Pancreas (tissue), 10 donors: ENCODE data around the gene TRIM66. TPM values are rescaled to one million over a fixed set of nuclear protein-coding genes. Genes with fewer than 3 reads are reported as not detected.

ENCODE experiments used
- ATAC-seq, 4 donors: fragments of 200-7000 bp; cut with Tn5 transposase; one replicate each; pipeline versions ENCODE4 v1.8.0 to v1.9.1; 2020; ENCODE audit warnings: mild to moderate bottlenecking in 4 of 4, moderate library complexity in 4 of 4
- DNase-seq, 6 donors: peaks; one replicate each; pipeline ENCODE4 v3.0.0-alpha.2; 2020
- FAIRE-seq: peaks from 2 replicates; lab custom pipeline; 2012; peaks lifted over from hg19 to GRCh38; lab: Jason Lieb, UNC
- H3K27ac ChIP-seq, 4 donors: fragments of 200-600 bp; sonication (generic); 1 replicate in 3 of 4; 2 replicates in 1 of 4; pipeline versions ENCODE4 v1.5.0 to v1.8.0; 2020
- H3K27me3 ChIP-seq, 4 donors: fragments of 200-600 bp; one replicate each; pipeline ENCODE4 v1.8.0; 2021
- H3K36me3 ChIP-seq, 3 donors: fragments of 200-600 bp; sonication (generic) in 1 of 3; one replicate each; pipeline versions ENCODE4 v1.5.0 to v1.8.0; 2020 to 2021
- H3K4me1 ChIP-seq, 3 donors: fragments of 200-600 bp; one replicate each; pipeline ENCODE4 v1.8.0; 2021
- H3K4me3 ChIP-seq, 4 donors: fragments of 200-600 bp; sonication (generic) in 2 of 4; one replicate each; pipeline versions ENCODE4 v1.5.0 to v1.8.0; 2020 to 2021
- H3K9me3 ChIP-seq, 4 donors: fragments of 200-600 bp; one replicate each; pipeline ENCODE4 v1.8.0; 2021
- WGBS, 2 donors: extraction: QIAGEN DNeasy Blood & Tissue Kit; methylation state at CpG; one replicate each; pipeline ENCODE4 v1.1.7; 2013; 5-methylcytosine and 5-hydroxymethylcytosine counted together
- intact Hi-C, 3 donors: fragments of 100-400 bp; cut with DNase I; formaldehyde crosslinking; loops; one replicate each; pipeline versions ENCODE4 v1.11.1 to v1.14.2; 2022
- polyA plus RNA-seq, 2 donors: library from polyadenylated mRNA; stranded (reverse); fragments of 200-250 nt; gene quantifications; one replicate each; pipeline ENCODE4 v1.2.3, GENCODE V29; 2013
- total RNA-seq, 6 donors: library from RNA; stranded (reverse); fragmentation: NEBNext Ultra II Directional in 4 of 6; extraction: Animal tissue kit (Norgen Biotek cat#: 25700) in 4 of 6; gene quantifications; one replicate each; pipeline versions ENCODE4 v1.2.1 to v1.2.4, GENCODE V29; 2021 to 2023
- TF ChIP-seq, protein P1 (sequence below), 4 donors: fragments of 200-600 bp; sonication (generic) in 3 of 4; IDR thresholded peaks; one replicate each; pipeline versions ENCODE4 v1.5.0 to v1.8.0; 2021; ENCODE audit warnings: antibody characterized with exemption in 4 of 4
- donor health status: healthy with polysubstance abuse.
- donor health status: DM: no; HTN: no; CAD: no; lungs with moderate emphysema.
- donor health status: DM: no; HTN: no; CAD: no.
- donor health status: control.
- donor health status: control.
- donor health status: Bipolar disorder and iron deficiency.
- donor health status: DM: yes; HTN: yes; CAD: no.
- donor health status: DM: no; HTN: no; CAD: no.
- donor health status: DM: no; HTN: no; CAD: no.
- donor health status: DM: yes; HTN: yes; CAD: no.

TRIM66 gene
- total and polyA plus RNA-seq, 8 donors = 4.1 to 13.1 (median 9.8) TPM

- no peak overlapping the region for H3K4me3 ChIP-seq
- H3K9me3 ChIP-seq = no peaks in the 10 kb centered on the region
- H3K27ac ChIP-seq = no peak overlapping the region
- WGBS, 2 donors = 84 to 92% methylated on average over 1 of the region's 1 CpG
- intact Hi-C loops = no loop called here
- DNase-seq (no peak), ATAC-seq (no peak), FAIRE-seq (no peak)
- H3K27me3 ChIP-seq = no peaks in the 10 kb centered on the region
- H3K4me1 ChIP-seq = peaks cover 0 to 2% (median 0%) of the 10 kb centered on the region in 3 donors
- no peaks in the 10 kb centered on the region for H3K36me3 ChIP-seq
- TF ChIP-seq, protein P1, sequence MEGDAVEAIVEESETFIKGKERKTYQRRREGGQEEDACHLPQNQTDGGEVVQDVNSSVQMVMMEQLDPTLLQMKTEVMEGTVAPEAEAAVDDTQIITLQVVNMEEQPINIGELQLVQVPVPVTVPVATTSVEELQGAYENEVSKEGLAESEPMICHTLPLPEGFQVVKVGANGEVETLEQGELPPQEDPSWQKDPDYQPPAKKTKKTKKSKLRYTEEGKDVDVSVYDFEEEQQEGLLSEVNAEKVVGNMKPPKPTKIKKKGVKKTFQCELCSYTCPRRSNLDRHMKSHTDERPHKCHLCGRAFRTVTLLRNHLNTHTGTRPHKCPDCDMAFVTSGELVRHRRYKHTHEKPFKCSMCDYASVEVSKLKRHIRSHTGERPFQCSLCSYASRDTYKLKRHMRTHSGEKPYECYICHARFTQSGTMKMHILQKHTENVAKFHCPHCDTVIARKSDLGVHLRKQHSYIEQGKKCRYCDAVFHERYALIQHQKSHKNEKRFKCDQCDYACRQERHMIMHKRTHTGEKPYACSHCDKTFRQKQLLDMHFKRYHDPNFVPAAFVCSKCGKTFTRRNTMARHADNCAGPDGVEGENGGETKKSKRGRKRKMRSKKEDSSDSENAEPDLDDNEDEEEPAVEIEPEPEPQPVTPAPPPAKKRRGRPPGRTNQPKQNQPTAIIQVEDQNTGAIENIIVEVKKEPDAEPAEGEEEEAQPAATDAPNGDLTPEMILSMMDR (IDR thresholded peaks at IDR 0.05) = no peak
Measured at GRCh38 chr11:8608652-8609051, 73.8 kb downstream of the TRIM66 start.

DNA sequence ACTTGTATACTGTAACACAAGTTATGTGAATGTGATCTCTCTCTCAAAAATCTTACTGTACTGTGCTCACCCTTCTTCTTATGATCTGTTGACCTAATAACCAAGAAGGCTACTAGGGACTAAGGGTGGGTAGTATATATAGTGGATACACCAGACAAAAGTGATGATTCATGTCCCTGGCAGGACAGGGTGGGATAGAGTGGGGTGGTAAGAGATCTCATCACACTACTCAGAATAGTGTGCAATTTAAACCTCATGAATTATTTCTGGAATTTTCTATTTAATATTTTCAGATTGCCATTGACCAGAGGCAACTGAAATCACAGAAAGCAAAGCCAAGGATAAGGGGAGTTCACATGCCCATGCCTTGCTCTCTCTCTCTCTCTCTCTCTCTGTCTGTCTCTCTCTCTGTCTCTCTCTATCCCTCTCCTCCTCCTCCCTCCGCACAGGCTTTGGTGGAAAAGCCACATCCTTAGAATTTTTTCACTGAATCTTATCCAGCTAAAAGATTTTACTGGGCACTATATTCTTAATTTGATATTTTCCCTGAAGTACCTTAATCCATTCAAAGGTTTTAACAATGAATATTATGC, 76.4 kb downstream of the TRIM66 start:
- ATAC-seq = no peak
- no peak for FAIRE-seq
- Histone ChIP-seq H3K4me1 (peaks cover 0 to 2% (median 0%) of the 10 kb centered on the region in 3 donors), H3K27ac (no peak overlapping the region), H3K27me3 (no peaks in the 10 kb centered on the region), H3K36me3 (no peaks in the 10 kb centered on the region), H3K4me3 (no peak overlapping the region), H3K9me3 (no peaks in the 10 kb centered on the region)
- WGBS, 2 donors = 69 to 79% methylated on average over 1 of the region's 1 CpG
- intact Hi-C loops = no loop called here
- DNase-seq = no peak
- TF ChIP-seq, protein P1 (IDR thresholded peaks at IDR 0.05) = no peak

- Histone ChIP-seq H3K27ac (no peak overlapping the region), H3K4me1 (peaks cover 0 to 2% (median 0%) of the 10 kb centered on the region in 3 donors), H3K9me3 (no peaks in the 10 kb centered on the region), H3K4me3 (no peak overlapping the region), H3K27me3 (no peaks in the 10 kb centered on the region), H3K36me3 (no peaks in the 10 kb centered on the region)
- ATAC-seq (peak; percentile 84 to 93 (median 87)), DNase-seq (peak in 5 of 6 donors; percentile 19 to 69 (median 39)), FAIRE-seq (no peak)
- TF ChIP-seq, protein P1 (IDR thresholded peaks at IDR 0.05) = peak; percentile 34 to 56 (median 46)
- intact Hi-C loops = no loop called here
- WGBS, 2 donors = 17 to 21% methylated on average over 9 of the region's 9 CpGs
Measured at GRCh38 chr11:8604078-8604723, 78.3 kb downstream of the TRIM66 start.

GRCh38 chr11:8603696-8604077, 78.8 kb downstream of the TRIM66 start:
- intact Hi-C loops = no loop called here
- WGBS, 2 donors = 62 to 69% methylated on average over 2 of the region's 2 CpGs
- ATAC-seq (no peak), DNase-seq (no peak), FAIRE-seq (no peak)
- TF ChIP-seq, protein P1 (IDR thresholded peaks at IDR 0.05) = no peak
- Histone ChIP-seq H3K27ac (no peak overlapping the region), H3K27me3 (no peaks in the 10 kb centered on the region), H3K36me3 (no peaks in the 10 kb centered on the region), H3K4me3 (no peak overlapping the region), H3K4me1 (peaks cover 0 to 2% (median 0%) of the 10 kb centered on the region in 3 donors), H3K9me3 (no peaks in the 10 kb centered on the region)
